Mesodermal cell (in vitro differentiated cells): ENCODE data around the gene IMPDH1.
A peak's percentile ranks its signal among the peaks of the same experiment; 100 is the strongest.

Experiments used
- H3K27ac ChIP-seq: 2 replicates; pipeline ENCODE4 v1.7.0; 2013; ENCODE audit warnings: mild to moderate bottlenecking, low read depth, low read length, moderate library complexity; ENCODE audit not compliant: severe bottlenecking
- H3K36me3 ChIP-seq: 2 replicates; pipeline ENCODE4 v1.7.1; 2013; ENCODE audit warnings: mild to moderate bottlenecking, low read length, moderate library complexity; ENCODE audit not compliant: control insufficient read depth, insufficient read depth
- H3K4me1 ChIP-seq: one replicate; pipeline ENCODE4 v1.7.1; 2013; ENCODE audit warnings: mild to moderate bottlenecking, low read length; ENCODE audit not compliant: insufficient read depth, control insufficient read depth, poor library complexity, severe bottlenecking
- H3K4me3 ChIP-seq: 2 replicates; pipeline ENCODE4 v1.7.0; 2013; ENCODE audit warnings: low read length, control low read depth, mild to moderate bottlenecking; ENCODE audit not compliant: insufficient read depth, poor library complexity, severe bottlenecking; ENCODE audit errors: extremely low read depth
- H3K9me3 ChIP-seq: 2 replicates; pipeline ENCODE4 v1.7.1; 2013; ENCODE audit warnings: mild to moderate bottlenecking, low read length, moderate library complexity; ENCODE audit not compliant: control insufficient read depth
- WGBS, 2 experiments: methylation state at CpG; one replicate each; pipeline ENCODE4 v1.1.5; 2013; ENCODE audit warnings: missing lambda C conversion rate in 2 of 2; ENCODE audit not compliant: insufficient coverage in 2 of 2; 5-methylcytosine and 5-hydroxymethylcytosine counted together

The IMPDH1 gene

DNA sequence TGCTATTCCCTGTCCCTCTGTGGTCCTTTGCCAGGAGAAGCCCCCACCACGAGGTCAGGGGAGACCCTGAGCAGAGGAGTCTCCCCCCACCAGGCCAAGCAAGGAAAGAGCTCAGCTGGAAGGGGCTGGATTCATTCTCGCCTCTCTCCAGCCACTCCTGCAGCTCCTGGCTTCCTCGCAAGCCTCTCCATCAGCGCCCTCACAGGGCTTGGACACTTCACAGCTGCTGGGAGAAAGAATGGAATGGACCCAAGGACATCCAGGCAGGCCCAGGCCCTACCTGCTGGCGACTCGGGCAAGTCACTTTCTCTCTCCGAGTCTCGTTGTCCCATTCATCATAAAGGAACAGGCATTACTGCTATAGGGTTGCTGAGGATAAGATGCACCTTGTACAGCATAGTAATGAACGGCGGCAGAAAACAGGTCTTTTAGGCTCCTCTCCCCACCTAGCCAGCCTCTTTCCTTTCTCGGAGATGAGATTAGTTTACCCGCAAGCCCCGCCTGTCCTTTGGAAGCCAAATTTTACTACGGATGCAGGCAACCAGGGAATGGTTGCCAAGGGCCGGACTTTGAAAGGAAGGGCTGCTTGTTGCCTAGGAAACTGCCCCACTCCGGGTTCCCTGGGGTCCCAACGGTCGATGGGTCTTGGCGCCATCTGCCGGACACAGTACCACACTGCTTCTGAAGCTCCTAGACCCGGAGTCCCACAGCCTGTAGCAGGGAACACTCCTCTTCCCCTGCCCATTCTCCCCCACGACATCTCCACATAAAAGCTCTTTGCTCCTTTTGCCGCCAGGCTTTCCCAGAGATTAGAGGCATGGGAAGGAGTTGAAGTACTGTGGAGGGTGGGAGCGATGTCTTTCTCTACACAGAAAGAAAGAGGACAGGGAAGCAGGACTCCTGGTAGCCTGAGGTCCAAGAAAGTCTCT is 22.3 kb downstream of the IMPDH1 start:
- 30 to 38% methylated on average over 19 to 22 of the region's 24 CpGs for WGBS, 2 experiments
- Histone ChIP-seq H3K27ac (no peak overlapping the region), H3K4me3 (no peak overlapping the region)

DNA sequence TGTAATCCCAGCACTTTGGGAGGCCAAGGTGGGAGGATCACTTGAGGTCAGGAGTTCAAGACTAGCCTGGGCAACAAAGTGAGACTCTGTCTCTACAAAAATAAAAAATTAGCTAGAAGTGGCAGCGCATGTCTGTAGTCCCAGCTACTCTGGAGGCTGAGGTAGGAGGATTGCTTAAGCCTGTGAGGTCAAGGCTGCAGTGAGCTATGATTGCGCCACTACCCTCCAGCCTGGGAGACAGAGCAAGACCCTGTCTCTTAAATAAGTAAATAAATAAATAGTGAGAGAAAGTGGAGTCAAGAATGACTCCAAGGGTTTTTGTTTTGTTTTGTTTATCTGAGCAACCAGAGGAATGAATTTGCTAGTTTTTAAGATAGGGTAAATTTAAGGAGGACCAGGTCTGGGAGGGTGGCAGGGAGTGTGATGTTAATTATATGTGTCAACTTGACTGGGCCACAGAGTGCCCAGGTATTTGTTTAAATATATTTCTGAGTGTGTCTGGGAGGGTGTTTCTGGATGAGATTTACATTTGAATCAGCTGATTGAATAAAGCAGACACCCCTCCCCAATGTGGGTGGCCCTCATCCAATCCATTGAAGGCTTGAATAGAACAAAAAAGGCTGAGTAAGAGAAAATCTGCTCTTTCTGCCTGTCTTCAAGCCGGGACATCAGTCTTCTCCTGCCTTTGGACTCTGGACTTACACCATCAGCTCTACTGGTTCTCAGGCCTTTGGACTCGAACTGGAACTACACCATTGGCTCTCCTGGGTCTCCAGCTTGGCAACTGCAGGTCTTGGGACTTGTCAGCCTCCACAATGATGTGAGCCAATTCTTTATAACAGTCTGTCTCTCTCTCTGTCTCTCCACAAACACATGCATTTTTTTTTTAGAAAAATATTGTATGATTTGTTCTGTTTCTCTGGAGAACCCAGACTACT is 23.5 kb downstream of the IMPDH1 start:
- WGBS, 2 experiments = 67 to 80% methylated on average over 2 to 4 of the region's 4 CpGs
- Histone ChIP-seq H3K4me3 (no peak overlapping the region), H3K27ac (no peak overlapping the region), H3K9me3 (no peaks in the 10 kb centered on the region), H3K4me1 (no peaks in the 10 kb centered on the region), H3K36me3 (no peaks in the 10 kb centered on the region)

More for the DNA sequence above, 22.3 kb downstream of the IMPDH1 start:
- H3K4me1 ChIP-seq = no peaks in the 10 kb centered on the region
- no peaks in the 10 kb centered on the region for H3K36me3 ChIP-seq
- H3K9me3 ChIP-seq = no peaks in the 10 kb centered on the region

DNA sequence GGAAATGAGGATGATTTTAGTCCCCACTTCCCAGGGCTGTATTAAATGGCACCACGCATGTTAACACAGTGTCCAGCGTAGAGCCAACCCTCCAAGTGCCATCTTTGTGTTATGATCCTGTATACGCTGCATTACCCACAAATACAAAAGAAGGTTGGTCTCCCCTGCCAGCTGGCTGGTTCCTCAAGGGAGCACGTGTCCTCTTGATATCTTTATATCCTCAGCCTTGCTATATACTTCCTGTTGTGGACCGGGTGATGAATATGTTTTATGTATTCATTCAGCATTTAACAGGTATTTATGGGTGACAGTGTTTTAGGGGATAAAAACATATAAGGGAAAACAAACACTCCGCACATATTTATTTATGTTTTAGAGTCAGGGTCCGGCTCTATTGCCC is 25.1 kb downstream of the IMPDH1 start:
- no peak overlapping the region for H3K4me3 ChIP-seq
- no peaks in the 10 kb centered on the region for H3K36me3 ChIP-seq
- H3K9me3 ChIP-seq = no peaks in the 10 kb centered on the region
- no peaks in the 10 kb centered on the region for H3K4me1 ChIP-seq
- no peak overlapping the region for H3K27ac ChIP-seq
- WGBS, 2 experiments = 96 to 100% methylated on average over 4 of the region's 7 CpGs

DNA sequence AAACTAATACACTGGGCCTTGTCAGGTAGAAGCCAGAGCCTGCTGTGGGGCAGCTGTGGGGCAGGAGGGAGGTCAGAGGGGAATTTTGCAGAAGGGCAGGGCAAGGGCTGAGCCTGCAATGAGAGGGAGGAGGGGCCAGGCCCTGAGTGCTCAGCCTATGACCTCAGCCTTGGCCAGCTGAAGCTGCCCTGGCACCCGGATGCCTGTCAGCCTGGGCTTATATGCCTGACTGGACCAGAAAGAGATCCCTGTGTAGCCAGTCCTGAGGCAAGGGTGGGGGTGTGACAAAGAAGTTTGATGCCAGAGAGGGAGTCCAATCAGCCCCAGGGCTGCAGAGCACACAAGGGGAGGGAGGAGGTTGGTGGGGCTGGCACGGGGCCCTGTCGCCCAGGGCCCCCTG is 26.0 kb downstream of the IMPDH1 start:
- Histone ChIP-seq H3K4me1 (no peaks in the 10 kb centered on the region), H3K4me3 (no peak overlapping the region), H3K27ac (no peak overlapping the region), H3K9me3 (no peaks in the 10 kb centered on the region), H3K36me3 (no peaks in the 10 kb centered on the region)
- 40% methylated on average over 1 of the region's 3 CpGs; no CpG with 5 or more reads in 1 of the 2 experiments for WGBS, 2 experiments

DNA sequence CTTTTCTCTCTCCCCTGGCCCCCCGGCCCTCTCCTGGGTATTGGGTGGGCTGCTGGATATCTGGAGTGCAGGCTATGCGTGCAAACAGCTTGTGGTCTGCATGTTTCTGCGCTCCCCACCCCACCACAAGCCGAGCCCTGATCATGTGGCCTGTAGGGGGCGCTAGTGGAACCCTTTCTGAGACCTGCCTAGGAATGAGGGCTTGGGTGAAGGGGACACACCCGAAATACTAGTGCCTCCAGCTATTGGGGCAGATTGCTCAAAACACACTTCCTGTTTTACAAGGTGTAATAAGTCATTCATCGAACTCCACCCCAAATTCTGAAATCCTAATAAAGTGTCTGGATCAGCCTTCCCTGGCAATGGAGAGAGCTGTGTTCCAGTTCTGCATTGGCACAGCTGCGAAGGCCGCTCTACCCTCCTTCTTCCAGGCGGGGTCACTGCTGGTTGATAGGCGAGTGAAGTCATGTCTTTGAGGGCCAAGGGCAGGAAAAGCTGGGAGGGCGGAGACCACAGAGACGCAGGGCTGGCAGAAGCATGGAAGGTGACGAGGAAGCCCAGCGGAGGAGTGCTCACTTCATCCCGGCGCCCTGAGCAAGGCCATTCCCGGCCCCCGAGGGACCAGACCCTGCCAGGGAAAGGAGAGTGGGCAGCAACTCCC is 28.5 kb downstream of the IMPDH1 start:
- H3K36me3 ChIP-seq = no peaks in the 10 kb centered on the region
- no peak overlapping the region for H3K4me3 ChIP-seq
- 66 to 74% methylated on average over 9 to 15 of the region's 19 CpGs for WGBS, 2 experiments
- H3K4me1 ChIP-seq = no peaks in the 10 kb centered on the region
- H3K27ac ChIP-seq = no peak overlapping the region
- H3K9me3 ChIP-seq = no peaks in the 10 kb centered on the region

DNA sequence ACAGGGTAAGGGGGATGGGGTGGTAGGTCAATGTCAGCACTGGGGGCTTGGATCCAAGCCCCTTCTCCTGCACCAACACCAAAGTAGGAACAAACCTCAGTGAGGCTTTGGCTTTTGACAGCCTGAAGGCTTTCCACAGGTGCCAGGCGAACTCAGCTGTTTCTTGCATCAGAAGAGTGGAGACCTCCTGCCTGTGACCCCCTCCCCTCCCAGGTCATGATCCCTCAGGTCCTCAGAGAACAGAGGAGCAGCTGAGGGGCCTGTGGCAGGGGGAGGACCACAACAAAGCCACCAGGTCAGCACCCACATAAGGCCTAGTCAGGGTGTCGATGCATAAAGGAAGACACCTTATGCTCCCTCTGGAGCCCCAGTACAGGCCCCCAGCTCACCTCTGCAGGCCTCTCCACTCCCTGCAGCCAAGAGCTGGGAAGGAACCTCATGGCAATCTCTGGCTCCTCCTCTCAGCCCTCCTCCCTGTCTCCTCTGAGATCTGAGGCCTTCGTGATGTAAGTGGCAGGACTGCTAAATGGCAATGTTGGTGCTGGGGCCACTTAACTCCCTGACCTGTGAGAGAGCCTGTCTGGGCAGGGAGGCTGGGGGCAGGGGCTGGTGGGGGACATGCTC is 29.2 kb downstream of the IMPDH1 start:
- Histone ChIP-seq H3K36me3 (no peaks in the 10 kb centered on the region), H3K4me1 (no peaks in the 10 kb centered on the region)
- 100% methylated on average over 1 to 2 of the region's 3 CpGs for WGBS, 2 experiments

DNA sequence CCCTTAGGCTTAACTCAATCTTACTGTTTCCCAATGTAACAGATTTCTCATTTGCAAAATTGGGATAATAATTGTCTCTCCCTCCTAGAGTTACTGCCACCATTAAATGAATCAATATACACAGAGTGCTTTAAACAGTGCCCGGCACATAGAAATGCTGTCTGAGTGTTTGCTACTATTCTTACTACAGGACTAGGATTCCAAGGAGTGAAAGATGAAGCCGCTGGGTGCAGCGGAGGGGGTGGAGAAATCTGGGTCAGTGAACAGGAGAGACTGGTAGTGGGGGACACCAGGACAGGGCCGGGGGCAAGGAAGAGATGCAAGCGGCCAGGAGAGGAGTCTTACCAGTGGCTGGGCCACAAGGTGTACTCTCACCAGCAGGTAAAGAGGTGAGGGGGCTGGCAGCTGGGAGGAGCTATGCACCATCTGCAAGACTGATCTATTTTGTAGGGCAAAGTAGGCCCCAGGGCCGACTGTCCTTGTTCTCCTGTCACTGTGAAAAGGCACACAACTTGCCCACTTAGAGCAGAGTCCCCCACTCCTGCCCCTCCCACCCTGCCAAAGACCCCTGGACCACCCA is 29.8 kb downstream of the IMPDH1 start:
- H3K36me3 ChIP-seq = no peaks in the 10 kb centered on the region

More for the DNA sequence above, 29.2 kb downstream of the IMPDH1 start:
- Histone ChIP-seq H3K27ac (no peak overlapping the region), H3K4me3 (no peak overlapping the region), H3K9me3 (no peaks in the 10 kb centered on the region)

DNA sequence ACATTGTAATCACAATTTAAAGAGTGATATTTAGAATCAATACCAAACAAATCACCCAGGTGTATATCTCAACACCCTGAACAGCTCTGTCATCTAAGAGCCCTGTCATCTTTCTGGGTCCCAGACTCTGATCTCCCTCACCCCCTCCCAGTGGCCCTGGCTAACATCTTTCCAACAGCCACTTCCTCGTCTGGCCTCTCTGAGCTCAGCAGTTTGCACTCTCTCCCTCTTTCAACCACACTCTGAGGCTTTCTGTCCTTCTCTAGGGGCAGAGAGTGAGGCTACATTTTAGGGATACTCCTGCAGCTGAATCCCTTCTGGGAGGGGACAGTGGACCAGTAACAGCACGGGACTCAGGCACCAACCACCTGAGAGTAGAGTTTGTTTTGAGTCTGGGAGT is 31.1 kb downstream of the IMPDH1 start:
- peak overlapping the region; percentile 23 for H3K27ac ChIP-seq
- no peaks in the 10 kb centered on the region for H3K9me3 ChIP-seq
- H3K4me3 ChIP-seq = no peak overlapping the region
- WGBS, 2 experiments = 58 to 67% methylated on average over 1 of the region's 2 CpGs
- no peaks in the 10 kb centered on the region for H3K4me1 ChIP-seq
- H3K36me3 ChIP-seq = no peaks in the 10 kb centered on the region

More for the DNA sequence above, 29.8 kb downstream of the IMPDH1 start:
- Histone ChIP-seq H3K4me3 (no peak overlapping the region), H3K4me1 (no peaks in the 10 kb centered on the region), H3K9me3 (no peaks in the 10 kb centered on the region), H3K27ac (no peak overlapping the region)
- 89 to 90% methylated on average over 4 to 5 of the region's 6 CpGs for WGBS, 2 experiments

DNA sequence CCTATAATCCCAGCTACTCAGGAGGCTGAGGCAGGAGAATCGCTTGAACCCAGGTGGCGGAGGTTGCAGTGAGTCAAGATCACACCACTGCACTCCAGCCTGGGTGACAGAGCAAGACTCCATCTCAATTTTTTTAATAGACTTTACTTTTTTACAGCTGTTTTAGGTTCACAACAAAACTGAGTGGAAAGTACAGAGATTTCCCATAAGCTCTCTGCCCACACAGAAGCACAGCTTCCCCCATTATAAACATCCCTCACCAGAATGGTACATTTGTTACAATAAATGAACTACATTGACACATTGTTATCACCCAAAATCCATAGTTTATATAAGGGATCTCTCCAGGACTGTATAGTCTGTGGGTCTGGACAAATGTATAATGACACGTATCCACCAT is 33.7 kb downstream of the IMPDH1 start:
- 83 to 89% methylated on average over 1 to 3 of the region's 3 CpGs for WGBS, 2 experiments
- H3K36me3 ChIP-seq = no peaks in the 10 kb centered on the region
- no peaks in the 10 kb centered on the region for H3K9me3 ChIP-seq
- H3K4me1 ChIP-seq = no peaks in the 10 kb centered on the region
- no peak overlapping the region for H3K27ac ChIP-seq
- no peak overlapping the region for H3K4me3 ChIP-seq

DNA sequence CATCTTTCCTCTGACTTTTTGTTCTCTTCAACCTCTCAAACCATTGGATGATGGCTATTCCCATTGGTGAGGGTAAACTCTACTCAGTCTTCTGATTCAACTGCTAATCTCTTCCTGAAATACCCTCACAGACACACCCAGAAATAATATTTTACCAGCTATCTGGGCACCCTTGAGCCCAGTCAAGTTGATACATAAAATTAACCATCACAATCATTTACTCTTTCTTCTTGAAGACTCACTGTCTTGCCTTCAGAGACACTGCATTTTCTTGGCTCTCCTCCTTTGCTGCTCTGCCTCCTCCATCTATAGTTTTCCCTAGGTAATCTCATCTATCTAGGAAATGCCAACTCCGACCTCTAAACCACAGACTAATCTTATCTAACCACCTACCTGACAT is 35.7 kb downstream of the IMPDH1 start:
- H3K36me3 ChIP-seq = no peaks in the 10 kb centered on the region
- WGBS, 2 experiments = 60 to 74% methylated on average over 1 of the region's 1 CpG
- H3K4me3 ChIP-seq = no peak overlapping the region
- no peaks in the 10 kb centered on the region for H3K4me1 ChIP-seq
- no peak overlapping the region for H3K27ac ChIP-seq
- H3K9me3 ChIP-seq = no peaks in the 10 kb centered on the region
